Hippocampal formation (tissue), 2 donors: Measurements from ENCODE around the gene SPHK2.
"Not testable (repeated sequence)": the region's sequence is repeated elsewhere in the genome, so short reads cannot be mapped to it uniquely, and the experiment has no call there.

ENCODE experiments used
- DNase-seq, 2 donors: peaks; one replicate each; lab custom pipeline; 2025; lab: John Stamatoyannopoulos, UW

The SPHK2 gene

GRCh38 chr19:48658483-48658882, 39.2 kb downstream of the SPHK2 start:
- no peak for DNase-seq

GRCh38 chr19:48659768-48660167, 40.5 kb downstream of the SPHK2 start:
- no peak for DNase-seq

- DNase-seq, result peak; percentile 53 to 76
Measured at GRCh38 chr19:48660852-48661710, 41.8 kb downstream of the SPHK2 start.

- DNase-seq, result no peak
Measured at GRCh38 chr19:48661711-48662090, 42.4 kb downstream of the SPHK2 start.

- no peak for DNase-seq
Measured at GRCh38 chr19:48663667-48664066, 44.4 kb downstream of the SPHK2 start.

- DNase-seq, result no peak
Measured at GRCh38 chr19:48664476-48664875, 45.2 kb downstream of the SPHK2 start.

- no peak for DNase-seq
Measured at GRCh38 chr19:48665786-48666185, 46.5 kb downstream of the SPHK2 start.

GRCh38 chr19:48668332-48668731, 49.0 kb downstream of the SPHK2 start:
- no peak for DNase-seq

GRCh38 chr19:48668761-48669160, 49.5 kb downstream of the SPHK2 start:
- DNase-seq, result no peak

GRCh38 chr19:48669903-48670668, 50.8 kb downstream of the SPHK2 start:
- no peak for DNase-seq

GRCh38 chr19:48670699-48671445, 51.6 kb downstream of the SPHK2 start:
- DNase-seq, result no peak

- DNase-seq, result no peak
Measured at GRCh38 chr19:48671446-48671995, 52.2 kb downstream of the SPHK2 start.

- no peak for DNase-seq
Measured at GRCh38 chr19:48672994-48673393, 53.7 kb downstream of the SPHK2 start, which contains the start of gene NTN5. TSS of gene NTN5 (minus strand) at chr19:48673017. CDS start at chr19:48670986, 2,031 bp downstream.

- no peak for DNase-seq
Measured at GRCh38 chr19:48673436-48674100, 54.3 kb downstream of the SPHK2 start.

- no peak for DNase-seq
Measured at GRCh38 chr19:48674216-48674809, 55.0 kb downstream of the SPHK2 start.

- DNase-seq, result peak; percentile 78 to 81
Measured at GRCh38 chr19:48674921-48675824, 55.9 kb downstream of the SPHK2 start.

- no peak for DNase-seq
Measured at GRCh38 chr19:48676487-48676886, 57.2 kb downstream of the SPHK2 start.

- no peak for DNase-seq
Measured at GRCh38 chr19:48676887-48677286, 57.6 kb downstream of the SPHK2 start.

GRCh38 chr19:48678201-48678600, 58.9 kb downstream of the SPHK2 start:
- DNase-seq, result no peak

- not testable (repeated sequence) for DNase-seq
Measured at GRCh38 chr19:48680006-48680405, 60.7 kb downstream of the SPHK2 start.
